Endothelial cell of umbilical vein (primary cell): ENCODE measurements around the gene PHLDB2. TPM values are rescaled to one million over a fixed set of nuclear protein-coding genes. Genes with fewer than 3 reads are reported as not detected.
A peak's percentile ranks its signal among the peaks of the same experiment; 100 is the strongest.

Experiments
- BruUV-seq: library from RNA; stranded (reverse); fragments of 400-500 nt; replicated peaks from 2 replicates; lab custom pipeline; 2021; lab: Mats Ljungman, UMichigan
- CTCF ChIA-PET: fragments of 300-600, 350-600 bp; sonication (Branson Sonifier 250); formaldehyde crosslinking; loops from one replicate; lab custom pipeline; 2021; ENCODE audit warnings: antibody characterized with exemption, inconsistent platforms; lab: Charles Lee
- POLR2A ChIA-PET: fragments of 300-600, 350-600 bp; sonication (Branson Sonifier 250); formaldehyde crosslinking; loops from one replicate; lab custom pipeline; 2021; ENCODE audit warnings: antibody characterized with exemption, inconsistent platforms; lab: Charles Lee
- DNase-seq: peaks from one replicate; pipeline ENCODE4 v3.0.0-alpha.2; 2011; ENCODE audit warnings: low read depth, low spot score
- FAIRE-seq: peaks from 2 replicates; lab custom pipeline; 2011; peaks lifted over from hg19 to GRCh38; lab: Jason Lieb, UNC
- H2AFZ ChIP-seq: 2 replicates; pipeline ENCODE4 v1.6.0; 2012; ENCODE audit warnings: low read depth, low read length, control low read depth, inconsistent platforms
- H3K27ac ChIP-seq: 2 replicates; pipeline ENCODE4 v1.5.1; 2011; ENCODE audit warnings: low read depth, mild to moderate bottlenecking, control low read depth, low read length, moderate library complexity; ENCODE audit not compliant: insufficient read depth
- H3K27me3 ChIP-seq, 2 experiments: 2 replicates each; pipeline versions ENCODE4 v1.6.0 to v1.6.1; 2011; ENCODE audit warnings: low read length in 2 of 2, mixed read lengths in 1 of 2; ENCODE audit not compliant: control insufficient read depth in 2 of 2, insufficient read depth in 2 of 2
- H3K36me3 ChIP-seq, 2 experiments: 2 replicates in 1 of 2; 3 replicates in 1 of 2; pipeline ENCODE4 v1.5.1; 2011; ENCODE audit warnings: low read length in 2 of 2, mild to moderate bottlenecking in 1 of 2, moderate library complexity in 1 of 2; ENCODE audit not compliant: control insufficient read depth in 2 of 2, insufficient read depth in 2 of 2; ENCODE audit errors: extremely low read depth in 1 of 2
- H3K4me1 ChIP-seq: 3 replicates; pipeline ENCODE4 v1.5.1; 2011; ENCODE audit warnings: mild to moderate bottlenecking, low read length; ENCODE audit not compliant: control insufficient read depth, insufficient read depth; ENCODE audit errors: extremely low read depth
- H3K4me2 ChIP-seq: 2 replicates; pipeline ENCODE4 v1.6.1; 2011; ENCODE audit warnings: low read length, control low read depth, mixed read lengths; ENCODE audit not compliant: insufficient read depth
- H3K4me3 ChIP-seq, 3 experiments: fragments of 200-600 bp in 1 of 3; sonication (generic), shearing (Covaris generic) in 1 of 3; replicated peaks in 1 of 3; 2 replicates each; pipeline ENCODE4 v1.5.1; 2011 to 2016; ENCODE audit warnings: control low read depth in 3 of 3, low read length in 3 of 3, mild to moderate bottlenecking in 2 of 3, inconsistent platforms in 1 of 3, low read depth in 1 of 3, moderate library complexity in 1 of 3; ENCODE audit not compliant: insufficient read depth in 1 of 3
- H3K79me2 ChIP-seq: 2 replicates; pipeline ENCODE4 v1.6.0; 2012; ENCODE audit warnings: low read length, inconsistent platforms; ENCODE audit not compliant: control insufficient read depth, insufficient read depth
- H3K9ac ChIP-seq: replicated peaks from 2 replicates; pipeline ENCODE3; 2011; ENCODE audit warnings: low read length, control low read depth; ENCODE audit not compliant: insufficient read depth; ENCODE audit errors: extremely low read depth
- H3K9me1 ChIP-seq: replicated peaks from 3 replicates; pipeline ENCODE4 v1.6.0; 2011; ENCODE audit warnings: mild to moderate bottlenecking, low read length; ENCODE audit not compliant: control insufficient read depth, insufficient read depth; ENCODE audit errors: extremely low read depth
- H3K9me3 ChIP-seq: replicated peaks from 2 replicates; pipeline ENCODE4 v1.5.1; 2012; ENCODE audit warnings: low read length, inconsistent platforms; ENCODE audit not compliant: control insufficient read depth, insufficient read depth
- H4K20me1 ChIP-seq: replicated peaks from 2 replicates; pipeline ENCODE3; 2011; ENCODE audit warnings: mild to moderate bottlenecking, low read length; ENCODE audit not compliant: control insufficient read depth, insufficient read depth; ENCODE audit errors: extremely low read depth
- EZH2 ChIP-seq: IDR thresholded peaks from 2 replicates; pipeline ENCODE4 v1.6.1; 2012; ENCODE audit warnings: borderline replicate concordance, low read depth, mild to moderate bottlenecking, moderate library complexity, low read length, inconsistent platforms; ENCODE audit not compliant: severe bottlenecking
- FOS ChIP-seq: IDR thresholded peaks from 2 replicates; pipeline ENCODE4 v1.6.1; 2011; ENCODE audit warnings: mild to moderate bottlenecking, low read length, moderate library complexity, borderline replicate concordance; ENCODE audit not compliant: insufficient read depth
- GATA2 ChIP-seq: IDR thresholded peaks from 2 replicates; pipeline ENCODE4 v1.7.0; 2011; ENCODE audit warnings: low read depth, mild to moderate bottlenecking, moderate library complexity, mixed read lengths, low read length; ENCODE audit not compliant: insufficient read length, insufficient read depth
- JUN ChIP-seq: IDR thresholded peaks from 2 replicates; pipeline ENCODE4 v1.6.1; 2011; ENCODE audit warnings: borderline replicate concordance, low read depth; ENCODE audit not compliant: insufficient read length, insufficient read depth
- MYC ChIP-seq: IDR thresholded peaks from one replicate; pipeline ENCODE4 v1.6.1; 2011; ENCODE audit warnings: mild to moderate bottlenecking, low read depth, low read length
- POLR2A ChIP-seq: IDR thresholded peaks from 2 replicates; pipeline ENCODE4 v1.6.1; 2012; ENCODE audit warnings: low read depth, mild to moderate bottlenecking, control low read depth, low read length
- POLR2AphosphoS5 ChIP-seq: IDR thresholded peaks from 2 replicates; pipeline ENCODE4 v1.6.1; 2012; ENCODE audit warnings: low read depth, mild to moderate bottlenecking, control low read depth, low read length, moderate library complexity; ENCODE audit not compliant: insufficient read depth
- dilution Hi-C: fragments of 300-500 bp; cut with MboI; formaldehyde crosslinking; loops from one replicate; pipeline ENCODE4 v1.15.0; 2019; ENCODE audit warnings: low sequenced_read_pairs; ENCODE audit not compliant: extremely low pct_ligation_motif_present
- intact Hi-C: fragments of 100-400 bp; cut with micrococcal nuclease; formaldehyde crosslinking; loops from one replicate; pipeline ENCODE4 v1.10.0; 2022
- polyA plus RNA-seq, 4 experiments: library from polyadenylated mRNA; depleted of rRNA in 3 of 4; stranded (reverse) in 3 of 4; unstranded in 1 of 4; fragments of >200 nt; gene quantifications; 2 replicates each; pipeline versions ENCODE4 v1.2.1 to v1.2.3, GENCODE V29; 2011 to 2012; ENCODE audit warnings: missing spikeins in 1 of 4
- total RNA-seq: library from RNA; stranded (reverse); gene quantifications from 2 replicates; pipeline ENCODE4 v1.2.3, GENCODE V29; 2021
- TF ChIP-seq, protein P1 (sequence below), 2 donors: IDR thresholded peaks; 1 replicate in 1 of 2; 2 replicates in 1 of 2; pipeline ENCODE4 v1.5.1; 2011; ENCODE audit warnings: low read length in 2 of 2, mild to moderate bottlenecking in 2 of 2, moderate library complexity in 2 of 2, control low read depth in 1 of 2, inconsistent platforms in 1 of 2, low read depth in 1 of 2; ENCODE audit not compliant: insufficient read depth in 1 of 2; ENCODE audit errors: extremely low read depth in 1 of 2
- TF ChIP-seq, protein P2 (sequence below): IDR thresholded peaks from 2 replicates; pipeline ENCODE4 v1.6.1; 2011; ENCODE audit not compliant: insufficient read depth, insufficient read length

PHLDB2 gene
- total and polyA plus RNA-seq, 2 donors (not counting 3 experiments of a cell fraction or from before 2014, with no cell fraction given) = 22.4 to 104 TPM

DNA sequence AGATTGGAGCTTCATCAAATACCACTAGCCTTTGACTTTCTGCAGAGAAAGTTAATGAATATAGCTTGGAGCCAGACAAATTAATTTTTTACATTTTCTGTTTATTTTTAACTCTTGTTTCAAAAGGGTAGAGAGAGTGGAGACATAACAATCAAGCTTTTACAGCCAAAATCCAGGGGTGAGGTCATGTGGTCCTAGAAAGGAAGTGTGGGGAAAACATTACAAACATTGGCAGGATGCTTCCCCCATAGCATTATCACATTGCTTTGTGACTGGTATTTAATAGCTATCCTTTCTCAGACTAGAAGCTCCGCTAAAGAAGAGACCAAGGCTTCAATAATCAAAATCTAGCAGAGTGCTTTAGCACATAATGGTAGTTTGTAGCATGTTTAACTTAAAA lies 46.4 kb upstream of the PHLDB2 start:
- H3K4me2 ChIP-seq = peak overlapping the region; percentile 44
- no peaks in the 10 kb centered on the region for H3K79me2 ChIP-seq
- no TSS peak for BruUV-seq
- H3K9ac ChIP-seq = no peak overlapping the region
- H3K36me3 ChIP-seq = no peaks in the 10 kb centered on the region
- H3K27me3 ChIP-seq = no peaks in the 10 kb centered on the region
- peak overlapping the region; percentile 59 for H2AFZ ChIP-seq
- H4K20me1 ChIP-seq = no peaks in the 10 kb centered on the region
- H3K4me1 ChIP-seq = peaks cover 6% of the 10 kb centered on the region
- no peak overlapping the region for H3K27ac ChIP-seq
- no peaks in the 10 kb centered on the region for H3K9me3 ChIP-seq
- no peaks in the 10 kb centered on the region for H3K9me1 ChIP-seq
- DNase-seq (peak; percentile 49), FAIRE-seq (peak; percentile 47)
- ChIA-PET POLR2A (interaction anchor here (0.9 kb wide), 1 partner anchor 48 kb away, joined by 3 read pairs; no protein-coding TSS in a partner anchor), CTCF (interaction anchor here (0.7 to 1.8 kb wide), 9 partner anchors 10 to 231 kb away, joined by 3 to 8 read pairs (median 4); partner anchors contain the start of gene PHLDB2)
- TF ChIP-seq, protein P1, sequence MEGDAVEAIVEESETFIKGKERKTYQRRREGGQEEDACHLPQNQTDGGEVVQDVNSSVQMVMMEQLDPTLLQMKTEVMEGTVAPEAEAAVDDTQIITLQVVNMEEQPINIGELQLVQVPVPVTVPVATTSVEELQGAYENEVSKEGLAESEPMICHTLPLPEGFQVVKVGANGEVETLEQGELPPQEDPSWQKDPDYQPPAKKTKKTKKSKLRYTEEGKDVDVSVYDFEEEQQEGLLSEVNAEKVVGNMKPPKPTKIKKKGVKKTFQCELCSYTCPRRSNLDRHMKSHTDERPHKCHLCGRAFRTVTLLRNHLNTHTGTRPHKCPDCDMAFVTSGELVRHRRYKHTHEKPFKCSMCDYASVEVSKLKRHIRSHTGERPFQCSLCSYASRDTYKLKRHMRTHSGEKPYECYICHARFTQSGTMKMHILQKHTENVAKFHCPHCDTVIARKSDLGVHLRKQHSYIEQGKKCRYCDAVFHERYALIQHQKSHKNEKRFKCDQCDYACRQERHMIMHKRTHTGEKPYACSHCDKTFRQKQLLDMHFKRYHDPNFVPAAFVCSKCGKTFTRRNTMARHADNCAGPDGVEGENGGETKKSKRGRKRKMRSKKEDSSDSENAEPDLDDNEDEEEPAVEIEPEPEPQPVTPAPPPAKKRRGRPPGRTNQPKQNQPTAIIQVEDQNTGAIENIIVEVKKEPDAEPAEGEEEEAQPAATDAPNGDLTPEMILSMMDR (IDR thresholded peaks at IDR 0.05; ENCODE audit: extremely low read depth in 1 of 2, insufficient read depth in 1 of 2, low read depth in 1 of 2, low read length in 2 of 2) = no peak
- TF ChIP-seq POLR2A (no peak), FOS (no peak), MYC (no peak), GATA2 (no peak), EZH2 (no peak), POLR2AphosphoS5 (no peak), JUN (no peak)
- TF ChIP-seq, protein P2, sequence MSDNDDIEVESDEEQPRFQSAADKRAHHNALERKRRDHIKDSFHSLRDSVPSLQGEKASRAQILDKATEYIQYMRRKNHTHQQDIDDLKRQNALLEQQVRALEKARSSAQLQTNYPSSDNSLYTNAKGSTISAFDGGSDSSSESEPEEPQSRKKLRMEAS = no peak
- intact Hi-C loops (no loop called here), dilution Hi-C loops (no loop called here)
- no peak overlapping the region for H3K4me3 ChIP-seq
